Muscle layer of colon (tissue), 2 donors: ENCODE measurements around the gene EPHB6.

ENCODE experiments used
- H3K27ac ChIP-seq: one replicate; pipeline ENCODE4 v1.7.0; 2013; ENCODE audit warnings: low read depth, mild to moderate bottlenecking, low read length, moderate library complexity
- H3K27me3 ChIP-seq, 2 donors: one replicate each; pipeline ENCODE4 v1.7.0; 2013; ENCODE audit warnings: low read length in 2 of 2, mild to moderate bottlenecking in 2 of 2; ENCODE audit not compliant: insufficient read depth in 2 of 2, control insufficient read depth in 1 of 2
- H3K36me3 ChIP-seq: one replicate; pipeline ENCODE4 v1.7.0; 2013; ENCODE audit warnings: mild to moderate bottlenecking, low read length; ENCODE audit not compliant: insufficient read depth
- H3K4me1 ChIP-seq: one replicate; pipeline ENCODE4 v1.7.0; 2013; ENCODE audit warnings: mild to moderate bottlenecking, low read length; ENCODE audit not compliant: insufficient read depth
- H3K4me3 ChIP-seq, 2 donors: one replicate each; pipeline ENCODE4 v1.7.0; 2013; ENCODE audit warnings: low read length in 2 of 2, low read depth in 1 of 2, mild to moderate bottlenecking in 1 of 2, moderate library complexity in 1 of 2
- H3K9ac ChIP-seq: one replicate; pipeline ENCODE4 v1.7.0; 2013; ENCODE audit warnings: low read length
- H3K9me3 ChIP-seq: one replicate; pipeline ENCODE4 v1.7.0; 2013; ENCODE audit warnings: mild to moderate bottlenecking, low read length
- donor health status: abdominal sarcoma.
- donor health status: Adenocarcinoma of cecum.

EPHB6 gene

GRCh38 chr7:142894112-142894984, 39.5 kb downstream of the EPHB6 start:
- H3K9ac ChIP-seq: no peak overlapping the region
- H3K27me3 ChIP-seq: no peaks in the 10 kb centered on the region
- no peak overlapping the region for H3K27ac ChIP-seq
- no peaks in the 10 kb centered on the region for H3K9me3 ChIP-seq
- H3K4me1 ChIP-seq: no peaks in the 10 kb centered on the region
- no peak overlapping the region for H3K4me3 ChIP-seq
- no peaks in the 10 kb centered on the region for H3K36me3 ChIP-seq

- Histone ChIP-seq H3K36me3 (no peaks in the 10 kb centered on the region), H3K27ac (no peak overlapping the region), H3K27me3 (no peaks in the 10 kb centered on the region), H3K9ac (no peak overlapping the region), H3K9me3 (no peaks in the 10 kb centered on the region), H3K4me1 (no peaks in the 10 kb centered on the region), H3K4me3 (no peak overlapping the region)
These were observed 40.2 kb downstream of the EPHB6 start for GRCh38 chr7:142894985-142895593.

GRCh38 chr7:142896151-142896550, 41.3 kb downstream of the EPHB6 start:
- no peak overlapping the region for H3K4me3 ChIP-seq
- no peak overlapping the region for H3K9ac ChIP-seq
- H3K27ac ChIP-seq: no peak overlapping the region
- H3K27me3 ChIP-seq: no peaks in the 10 kb centered on the region
- no peaks in the 10 kb centered on the region for H3K36me3 ChIP-seq
- no peaks in the 10 kb centered on the region for H3K4me1 ChIP-seq
- no peaks in the 10 kb centered on the region for H3K9me3 ChIP-seq

- Histone ChIP-seq H3K27ac (no peak overlapping the region), H3K4me3 (no peak overlapping the region), H3K9ac (no peak overlapping the region), H3K4me1 (no peaks in the 10 kb centered on the region), H3K36me3 (no peaks in the 10 kb centered on the region), H3K27me3 (no peaks in the 10 kb centered on the region), H3K9me3 (no peaks in the 10 kb centered on the region)
These were observed 42.0 kb downstream of the EPHB6 start for GRCh38 chr7:142896741-142897379.

GRCh38 chr7:142897691-142898090, 42.8 kb downstream of the EPHB6 start:
- Histone ChIP-seq H3K9me3 (no peaks in the 10 kb centered on the region), H3K27me3 (no peaks in the 10 kb centered on the region), H3K36me3 (no peaks in the 10 kb centered on the region), H3K27ac (no peak overlapping the region), H3K9ac (no peak overlapping the region), H3K4me1 (no peaks in the 10 kb centered on the region), H3K4me3 (no peak overlapping the region)

GRCh38 chr7:142898377-142899170, 43.7 kb downstream of the EPHB6 start:
- no peaks in the 10 kb centered on the region for H3K27me3 ChIP-seq
- H3K4me1 ChIP-seq: no peaks in the 10 kb centered on the region
- H3K4me3 ChIP-seq: no peak overlapping the region
- H3K36me3 ChIP-seq: no peaks in the 10 kb centered on the region
- no peak overlapping the region for H3K9ac ChIP-seq
- H3K9me3 ChIP-seq: no peaks in the 10 kb centered on the region
- no peak overlapping the region for H3K27ac ChIP-seq

GRCh38 chr7:142899661-142900060, 44.8 kb downstream of the EPHB6 start:
- Histone ChIP-seq H3K4me3 (no peak overlapping the region), H3K27me3 (no peaks in the 10 kb centered on the region), H3K9ac (no peak overlapping the region), H3K36me3 (no peaks in the 10 kb centered on the region), H3K9me3 (no peaks in the 10 kb centered on the region), H3K4me1 (no peaks in the 10 kb centered on the region), H3K27ac (no peak overlapping the region)

- Histone ChIP-seq H3K9ac (no peak overlapping the region), H3K9me3 (no peaks in the 10 kb centered on the region), H3K36me3 (no peaks in the 10 kb centered on the region), H3K27ac (no peak overlapping the region), H3K27me3 (no peaks in the 10 kb centered on the region), H3K4me3 (no peak overlapping the region), H3K4me1 (no peaks in the 10 kb centered on the region)
These were observed 46.8 kb downstream of the EPHB6 start for GRCh38 chr7:142901426-142902259.

GRCh38 chr7:142904128-142904527, 49.3 kb downstream of the EPHB6 start:
- Histone ChIP-seq H3K36me3 (no peaks in the 10 kb centered on the region), H3K4me3 (no peak overlapping the region), H3K9me3 (no peaks in the 10 kb centered on the region), H3K4me1 (no peaks in the 10 kb centered on the region), H3K27ac (no peak overlapping the region), H3K9ac (no peak overlapping the region), H3K27me3 (no peaks in the 10 kb centered on the region)

GRCh38 chr7:142905759-142906158, 50.9 kb downstream of the EPHB6 start:
- no peaks in the 10 kb centered on the region for H3K36me3 ChIP-seq

More at GRCh38 chr7:142905759-142906158, 50.9 kb downstream of the EPHB6 start:
- no peak overlapping the region for H3K9ac ChIP-seq
- no peaks in the 10 kb centered on the region for H3K27me3 ChIP-seq
- no peaks in the 10 kb centered on the region for H3K4me1 ChIP-seq
- no peaks in the 10 kb centered on the region for H3K9me3 ChIP-seq
- no peak overlapping the region for H3K4me3 ChIP-seq
- no peak overlapping the region for H3K27ac ChIP-seq
